ENCODE measurements around the gene GATA2.

- no peak for TF ChIP-seq CTCF (IDR thresholded peaks at IDR 0.05; ENCODE audit: control extremely low read depth in 1 of 3, insufficient read depth in 1 of 3, low read depth in 1 of 3, low read length in 3 of 3)
- TF ChIP-seq TCF12 (IDR thresholded peaks at IDR 0.05; ENCODE audit: low read depth, low read length), result no peak
- TF ChIP-seq TEAD4 (IDR thresholded peaks at IDR 0.05; ENCODE audit: low read depth, low read length), result no peak
Measured at GRCh38 chr3:128442070-128442469, 50.9 kb downstream of the GATA2 start.
